IMR-90 (cell line): ENCODE measurements around the gene SV2C. TPM values are rescaled to one million over a fixed set of nuclear protein-coding genes. Genes with fewer than 3 reads are reported as not detected.

Source experiments
- ATAC-seq: fragments of 200-7000 bp; cut with Tn5 transposase; 2 replicates; pipeline ENCODE4 v1.9.1; 2020; ENCODE audit warnings: low read depth, mild to moderate bottlenecking, moderate library complexity
- BruUV-seq: library from RNA; stranded (reverse); fragments of 400-500 nt; replicated peaks from 2 replicates; lab custom pipeline; 2021; lab: Mats Ljungman, UMichigan
- CTCF ChIA-PET: fragments of 300-600 bp; formaldehyde crosslinking; extraction: SDS; loops from one replicate; lab custom pipeline; 2021; ENCODE audit warnings: antibody characterized with exemption; lab: Yijun Ruan, JAX
- POLR2A ChIA-PET: fragments of 300-600 bp; sonication (Branson Sonifier 250); formaldehyde crosslinking; loops from one replicate; lab custom pipeline; 2022; ENCODE audit warnings: antibody characterized with exemption; ENCODE audit not compliant: unreplicated experiment; lab: Charles Lee
- DNase-seq: peaks from one replicate; pipeline ENCODE4 v3.0.0; 2013
- H2AFZ ChIP-seq: replicated peaks from 2 replicates; pipeline ENCODE3; 2013; ENCODE audit warnings: low read length, mild to moderate bottlenecking; ENCODE audit not compliant: poor library complexity
- H2AK5ac ChIP-seq: 2 replicates; pipeline ENCODE4 v1.6.1; 2013; ENCODE audit warnings: low read depth, low read length, inconsistent platforms
- H2AK9ac ChIP-seq: replicated peaks from 2 replicates; pipeline ENCODE3; 2013; ENCODE audit warnings: mild to moderate bottlenecking, low read depth, low read length, moderate library complexity; ENCODE audit not compliant: poor library complexity
- H2BK120ac ChIP-seq: 2 replicates; pipeline ENCODE4 v1.6.1; 2013; ENCODE audit warnings: low read depth, low read length, inconsistent platforms
- H2BK15ac ChIP-seq: 3 replicates; pipeline ENCODE4 v1.6.1; 2013; ENCODE audit warnings: low read depth, low read length, inconsistent platforms
- H2BK20ac ChIP-seq: 2 replicates; pipeline ENCODE4 v1.6.1; 2013; ENCODE audit warnings: low read depth, mild to moderate bottlenecking, inconsistent platforms, low read length, moderate library complexity
- H2BK5ac ChIP-seq: 2 replicates; pipeline ENCODE4 v1.6.1; 2013; ENCODE audit warnings: mild to moderate bottlenecking, low read depth, low read length, inconsistent platforms; ENCODE audit not compliant: poor library complexity, severe bottlenecking
- H3K14ac ChIP-seq: replicated peaks from 2 replicates; pipeline ENCODE4 v1.6.1; 2013; ENCODE audit warnings: low read depth, low read length, inconsistent platforms
- H3K18ac ChIP-seq: 2 replicates; pipeline ENCODE4 v1.6.1; 2013; ENCODE audit warnings: low read depth, low read length, control low read depth
- H3K23ac ChIP-seq: 2 replicates; pipeline ENCODE4 v1.6.1; 2013; ENCODE audit warnings: low read depth, low read length, inconsistent platforms
- H3K27ac ChIP-seq: 2 replicates; pipeline ENCODE4 v1.5.1; 2013; ENCODE audit warnings: mild to moderate bottlenecking, control low read depth, low read length; ENCODE audit not compliant: insufficient read depth
- H3K27me3 ChIP-seq: 2 replicates; pipeline ENCODE4 v1.6.1; 2013; ENCODE audit warnings: low read length; ENCODE audit not compliant: control insufficient read depth, insufficient read depth
- H3K36me3 ChIP-seq: 2 replicates; pipeline ENCODE4 v1.6.1; 2013; ENCODE audit warnings: low read length, mixed read lengths; ENCODE audit not compliant: control insufficient read depth, insufficient read depth
- H3K4ac ChIP-seq: 2 replicates; pipeline ENCODE4 v1.6.1; 2013; ENCODE audit warnings: low read depth, low read length, inconsistent platforms
- H3K4me1 ChIP-seq: 2 replicates; pipeline ENCODE4 v1.6.1; 2013; ENCODE audit warnings: low read length, mixed read lengths; ENCODE audit not compliant: control insufficient read depth, insufficient read depth
- H3K4me2 ChIP-seq: 2 replicates; pipeline ENCODE4 v1.6.1; 2013; ENCODE audit warnings: low read depth, mild to moderate bottlenecking, control low read depth, low read length, moderate library complexity
- H3K4me3 ChIP-seq: 2 replicates; pipeline ENCODE4 v1.5.1; 2013; ENCODE audit warnings: low read depth, mild to moderate bottlenecking, control low read depth, low read length, moderate library complexity; ENCODE audit not compliant: insufficient read depth
- H3K56ac ChIP-seq: 2 replicates; pipeline ENCODE4 v1.6.1; 2013; ENCODE audit warnings: low read length, inconsistent platforms; ENCODE audit not compliant: insufficient read depth; ENCODE audit errors: extremely low read depth
- H3K79me1 ChIP-seq, 2 experiments: 2 replicates each; pipeline ENCODE4 v1.6.1; 2013; ENCODE audit warnings: low read length in 2 of 2, inconsistent platforms in 1 of 2, low read depth in 1 of 2
- H3K9ac ChIP-seq: 2 replicates; pipeline ENCODE4 v1.6.1; 2013; ENCODE audit warnings: low read depth, low read length, control low read depth
- H3K9me1 ChIP-seq: 2 replicates; pipeline ENCODE4 v1.6.1; 2013; ENCODE audit warnings: low read length, inconsistent platforms; ENCODE audit not compliant: insufficient read depth
- H3K9me3 ChIP-seq: 2 replicates; pipeline ENCODE4 v1.6.1; 2013; ENCODE audit warnings: low read length; ENCODE audit not compliant: control insufficient read depth, insufficient read depth
- H4K20me1 ChIP-seq: 2 replicates; pipeline ENCODE4 v1.6.1; 2013; ENCODE audit warnings: low read length, inconsistent platforms; ENCODE audit not compliant: insufficient read depth
- H4K5ac ChIP-seq: 2 replicates; pipeline ENCODE4 v1.6.1; 2013; ENCODE audit warnings: mild to moderate bottlenecking, low read depth, low read length, control low read depth
- H4K8ac ChIP-seq, 2 experiments: 2 replicates each; pipeline ENCODE4 v1.6.1; 2013; ENCODE audit warnings: low read depth in 2 of 2, low read length in 2 of 2, control low read depth in 1 of 2, inconsistent platforms in 1 of 2
- H4K91ac ChIP-seq: 2 replicates; pipeline ENCODE4 v1.6.1; 2013; ENCODE audit warnings: low read depth, low read length, inconsistent platforms; ENCODE audit not compliant: insufficient read depth
- BHLHE40 ChIP-seq: fragments of 150-350 bp; IDR thresholded peaks from 2 replicates; pipeline ENCODE4 v1.6.1; 2016; ENCODE audit warnings: mild to moderate bottlenecking, low read depth, low read length
- CEBPB ChIP-seq: IDR thresholded peaks from 2 replicates; pipeline ENCODE4 v1.6.1; 2012; ENCODE audit warnings: low read depth, low read length, improper control_type of control experiment
- CHD1 ChIP-seq: IDR thresholded peaks from 2 replicates; pipeline ENCODE4 v1.6.1; 2012; ENCODE audit warnings: low read depth, low read length, improper control_type of control experiment
- FOS ChIP-seq: fragments of 150-350 bp; IDR thresholded peaks from 2 replicates; pipeline ENCODE4 v1.6.1; 2016; ENCODE audit warnings: low read depth, low read length
- MAFK ChIP-seq: IDR thresholded peaks from 2 replicates; pipeline ENCODE4 v1.6.1; 2012; ENCODE audit warnings: low read depth, low read length, improper control_type of control experiment
- MAZ ChIP-seq: IDR thresholded peaks from 2 replicates; pipeline ENCODE4 v1.6.1; 2012; ENCODE audit warnings: low read depth, mild to moderate bottlenecking, low read length, improper control_type of control experiment, moderate library complexity, borderline replicate concordance
- MXI1 ChIP-seq: IDR thresholded peaks from 2 replicates; pipeline ENCODE4 v1.6.1; 2012; ENCODE audit warnings: low read depth, mild to moderate bottlenecking, low read length, moderate library complexity, borderline replicate concordance
- NFE2L2 ChIP-seq: fragments of 150-350 bp; IDR thresholded peaks from 2 replicates; pipeline ENCODE4 v1.6.1; 2016; ENCODE audit warnings: low read depth, mild to moderate bottlenecking, low read length
- POLR2A ChIP-seq: IDR thresholded peaks from 2 replicates; pipeline ENCODE4 v1.6.1; 2012; ENCODE audit warnings: mild to moderate bottlenecking, low read depth, low read length
- RAD21 ChIP-seq: IDR thresholded peaks from 2 replicates; pipeline ENCODE4 v1.6.1; 2012; ENCODE audit warnings: low read length, improper control_type of control experiment
- RFX5 ChIP-seq: IDR thresholded peaks from 2 replicates; pipeline ENCODE4 v1.8.0; 2012; ENCODE audit warnings: low read depth, mild to moderate bottlenecking, low read length, moderate library complexity
- SMC3 ChIP-seq: fragments of 150-350 bp; IDR thresholded peaks from 2 replicates; pipeline ENCODE4 v1.6.1; 2016; ENCODE audit warnings: low read depth, mild to moderate bottlenecking, antibody characterized with exemption, low read length, moderate library complexity
- WGBS, 2 experiments: methylation state at CpG; one replicate each; pipeline versions ENCODE4 v1.1.5 to v1.1.7; 2013; ENCODE audit warnings: missing lambda C conversion rate in 2 of 2; ENCODE audit not compliant: insufficient read length in 1 of 2; ENCODE audit errors: extremely low coverage in 2 of 2; 5-methylcytosine and 5-hydroxymethylcytosine counted together
- dilution Hi-C: fragments of 300-500 bp; cut with HindIII; formaldehyde crosslinking; loops from one replicate; pipeline ENCODE4 v1.14.3; 2018; ENCODE audit warnings: low sequenced_read_pairs; ENCODE audit not compliant: unreplicated experiment
- in situ Hi-C: fragments of 300-500 bp; cut with MboI; formaldehyde crosslinking; loops from 3 replicates; pipeline ENCODE4 v1.14.3; 2019; ENCODE audit warnings: low sequenced_read_pairs, inconsistent platforms, mixed read lengths
- intact Hi-C: fragments of 100-400 bp; cut with micrococcal nuclease; formaldehyde crosslinking; loops from 2 replicates; pipeline ENCODE4 v1.10.0; 2022
- polyA plus RNA-seq, 3 experiments: library from polyadenylated mRNA; depleted of rRNA; stranded (reverse); fragments of >200 nt; gene quantifications; 2 replicates each; pipeline ENCODE4 v1.2.3, GENCODE V29; 2012; ENCODE audit warnings: low replicate concordance in 1 of 3
- total RNA-seq: library from RNA; depleted of rRNA; stranded (reverse); fragments of >200 nt; gene quantifications from 2 replicates; pipeline ENCODE4 v1.2.3, GENCODE V29; 2012
- TF ChIP-seq, protein P1 (sequence below): conservative IDR thresholded peaks from 2 replicates; pipeline ENCODE4 v1.5.1; 2012; ENCODE audit warnings: mild to moderate bottlenecking, low read depth, low read length, improper control_type of control experiment
- TF ChIP-seq, protein P2 (sequence below): fragments of 150-350 bp; IDR thresholded peaks from 2 replicates; pipeline ENCODE4 v1.6.1; 2017; ENCODE audit warnings: mild to moderate bottlenecking, antibody characterized with exemption, low read length, low read depth
- TF ChIP-seq, protein P3 (sequence below): fragments of 150-350 bp; IDR thresholded peaks from 2 replicates; pipeline ENCODE4 v1.6.1; 2016; ENCODE audit warnings: low read depth, mild to moderate bottlenecking, low read length, moderate library complexity, borderline replicate concordance

Gene SV2C
- total and polyA plus RNA-seq, 2 of the 4 experiments (the other 2 are of a cell fraction), result not detected

DNA sequence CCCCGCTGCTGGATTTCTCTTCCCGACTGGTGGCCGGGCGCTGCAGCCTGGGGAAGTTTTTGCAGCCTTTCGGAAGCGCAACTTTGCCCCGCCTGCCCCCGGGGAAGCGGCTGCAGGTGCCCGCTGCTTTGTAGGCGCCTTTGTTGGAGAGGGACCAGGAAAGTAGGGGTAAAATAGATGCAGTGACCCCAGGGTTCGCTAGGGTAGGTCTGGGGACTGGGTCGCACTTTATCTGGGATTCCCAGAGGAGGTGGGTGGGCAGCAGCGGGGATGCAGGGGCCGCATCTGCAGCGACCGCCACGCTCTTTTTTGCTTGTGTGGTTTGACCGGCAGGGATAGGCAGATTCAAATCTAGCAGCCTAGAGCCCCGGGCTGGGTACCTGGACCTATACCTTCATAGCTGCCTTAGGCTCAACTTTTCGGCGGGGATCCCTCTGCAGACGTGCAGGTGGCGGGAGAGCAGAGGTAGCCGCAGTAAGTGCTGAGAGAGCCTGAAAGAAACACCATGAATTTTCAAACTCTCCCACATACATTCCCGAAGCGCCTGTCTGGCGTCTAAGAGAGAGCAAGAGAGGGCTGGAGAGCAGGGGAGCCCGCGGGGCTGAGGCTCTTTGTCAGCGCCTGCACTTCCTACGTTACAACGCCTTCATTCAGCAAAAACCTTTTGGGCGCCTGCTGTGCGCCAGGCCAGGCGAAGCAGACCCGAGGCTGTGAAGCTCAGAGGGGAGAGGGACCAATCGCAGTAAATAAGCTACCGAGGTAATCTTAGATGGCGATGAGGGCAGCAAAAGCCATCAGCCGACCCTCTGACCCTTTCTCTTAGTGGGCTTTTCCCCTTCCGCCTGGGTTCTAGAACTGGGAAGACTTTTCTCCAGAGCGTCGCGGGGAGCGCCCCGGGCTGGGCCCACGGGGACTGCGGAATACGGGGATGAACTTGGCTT is 642 bp downstream of the SV2C start:
- no peak overlapping the region for H3K4me3 ChIP-seq
- H2AK5ac ChIP-seq, result no peak overlapping the region
- H3K56ac ChIP-seq, result no peak overlapping the region
- no peak overlapping the region for H4K5ac ChIP-seq
- 0% methylated on average over 2 of the region's 50 CpGs; no CpG with 5 or more reads in 1 of the 2 experiments for WGBS, 2 experiments
- intact Hi-C loops, result no loop called here
- H3K9ac ChIP-seq, result no peak overlapping the region
- H3K4ac ChIP-seq, result no peak overlapping the region
- no peak overlapping the region for H2AK9ac ChIP-seq
- no TSS peak for BruUV-seq
- no peak overlapping the region for H4K91ac ChIP-seq
- no peaks in the 10 kb centered on the region for H3K79me1 ChIP-seq
- DNase-seq, result no peak
- no peak for ATAC-seq
- no peak overlapping the region for H2BK5ac ChIP-seq
- no peak overlapping the region for H2BK120ac ChIP-seq
- H2AFZ ChIP-seq, result peak overlapping the region; percentile 71
- dilution Hi-C loops, result no loop called here
- in situ Hi-C loops, result no loop called here
- no peak overlapping the region for H2BK20ac ChIP-seq
- H3K14ac ChIP-seq, result no peak overlapping the region
- H3K23ac ChIP-seq, result no peak overlapping the region
- H4K8ac ChIP-seq, result no peak overlapping the region
- no peaks in the 10 kb centered on the region for H4K20me1 ChIP-seq
- no peak overlapping the region; the same call in 1 of the 2 replicates for H3K4me2 ChIP-seq
- CTCF ChIA-PET, result no interaction called here
- no peaks in the 10 kb centered on the region for H3K36me3 ChIP-seq
- no peak overlapping the region for H2BK15ac ChIP-seq
- H3K9me1 ChIP-seq, result no peaks in the 10 kb centered on the region
- no peak overlapping the region for H3K18ac ChIP-seq
- POLR2A ChIA-PET, result no interaction called here
- no peaks in the 10 kb centered on the region for H3K4me1 ChIP-seq
- no peak overlapping the region for H3K27ac ChIP-seq
- no peaks in the 10 kb centered on the region for H3K9me3 ChIP-seq
- H3K27me3 ChIP-seq, result peaks cover 30% of the 10 kb centered on the region
- TF ChIP-seq NFE2L2 (no peak), FOS (no peak), RFX5 (no peak), SMC3 (no peak), CHD1 (no peak), POLR2A (no peak), MXI1 (no peak), CEBPB (no peak), BHLHE40 (no peak), MAZ (no peak), RAD21 (no peak), MAFK (no peak)
- TF ChIP-seq, protein P1, sequence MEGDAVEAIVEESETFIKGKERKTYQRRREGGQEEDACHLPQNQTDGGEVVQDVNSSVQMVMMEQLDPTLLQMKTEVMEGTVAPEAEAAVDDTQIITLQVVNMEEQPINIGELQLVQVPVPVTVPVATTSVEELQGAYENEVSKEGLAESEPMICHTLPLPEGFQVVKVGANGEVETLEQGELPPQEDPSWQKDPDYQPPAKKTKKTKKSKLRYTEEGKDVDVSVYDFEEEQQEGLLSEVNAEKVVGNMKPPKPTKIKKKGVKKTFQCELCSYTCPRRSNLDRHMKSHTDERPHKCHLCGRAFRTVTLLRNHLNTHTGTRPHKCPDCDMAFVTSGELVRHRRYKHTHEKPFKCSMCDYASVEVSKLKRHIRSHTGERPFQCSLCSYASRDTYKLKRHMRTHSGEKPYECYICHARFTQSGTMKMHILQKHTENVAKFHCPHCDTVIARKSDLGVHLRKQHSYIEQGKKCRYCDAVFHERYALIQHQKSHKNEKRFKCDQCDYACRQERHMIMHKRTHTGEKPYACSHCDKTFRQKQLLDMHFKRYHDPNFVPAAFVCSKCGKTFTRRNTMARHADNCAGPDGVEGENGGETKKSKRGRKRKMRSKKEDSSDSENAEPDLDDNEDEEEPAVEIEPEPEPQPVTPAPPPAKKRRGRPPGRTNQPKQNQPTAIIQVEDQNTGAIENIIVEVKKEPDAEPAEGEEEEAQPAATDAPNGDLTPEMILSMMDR, result no peak
- TF ChIP-seq, protein P2, sequence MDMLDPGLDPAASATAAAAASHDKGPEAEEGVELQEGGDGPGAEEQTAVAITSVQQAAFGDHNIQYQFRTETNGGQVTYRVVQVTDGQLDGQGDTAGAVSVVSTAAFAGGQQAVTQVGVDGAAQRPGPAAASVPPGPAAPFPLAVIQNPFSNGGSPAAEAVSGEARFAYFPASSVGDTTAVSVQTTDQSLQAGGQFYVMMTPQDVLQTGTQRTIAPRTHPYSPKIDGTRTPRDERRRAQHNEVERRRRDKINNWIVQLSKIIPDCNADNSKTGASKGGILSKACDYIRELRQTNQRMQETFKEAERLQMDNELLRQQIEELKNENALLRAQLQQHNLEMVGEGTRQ, result no peak
- TF ChIP-seq, protein P3, sequence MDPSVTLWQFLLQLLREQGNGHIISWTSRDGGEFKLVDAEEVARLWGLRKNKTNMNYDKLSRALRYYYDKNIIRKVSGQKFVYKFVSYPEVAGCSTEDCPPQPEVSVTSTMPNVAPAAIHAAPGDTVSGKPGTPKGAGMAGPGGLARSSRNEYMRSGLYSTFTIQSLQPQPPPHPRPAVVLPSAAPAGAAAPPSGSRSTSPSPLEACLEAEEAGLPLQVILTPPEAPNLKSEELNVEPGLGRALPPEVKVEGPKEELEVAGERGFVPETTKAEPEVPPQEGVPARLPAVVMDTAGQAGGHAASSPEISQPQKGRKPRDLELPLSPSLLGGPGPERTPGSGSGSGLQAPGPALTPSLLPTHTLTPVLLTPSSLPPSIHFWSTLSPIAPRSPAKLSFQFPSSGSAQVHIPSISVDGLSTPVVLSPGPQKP, result no peak
